B cell (primary cell): Measurements from ENCODE around the gene SLC9A3. TPM values are rescaled to one million over a fixed set of nuclear protein-coding genes. Genes with fewer than 3 reads are reported as not detected.

Experiments
- ATAC-seq: fragments of 200-7000 bp; cut with Tn5 transposase; one replicate; pipeline ENCODE4 v1.10.0; 2021; ENCODE audit warnings: low read depth, mild to moderate bottlenecking, moderate number of reproducible peaks, moderate library complexity
- CTCF ChIA-PET: fragments of 350-600 bp; sonication (Branson Sonifier 250); formaldehyde crosslinking; loops from one replicate; lab custom pipeline; 2021; ENCODE audit warnings: antibody characterized with exemption, inconsistent platforms; lab: Charles Lee
- POLR2A ChIA-PET: fragments of 350-600 bp; sonication (Branson Sonifier 250); formaldehyde crosslinking; loops from one replicate; lab custom pipeline; 2021; ENCODE audit warnings: antibody characterized with exemption; lab: Charles Lee
- DNase-seq: peaks from one replicate; pipeline ENCODE4 v3.0.0; 2013
- H2AFZ ChIP-seq: 2 replicates; pipeline ENCODE4 v1.6.1; 2012; ENCODE audit warnings: mild to moderate bottlenecking, low read depth, low read length; ENCODE audit not compliant: insufficient read depth, poor library complexity, severe bottlenecking
- H3K27ac ChIP-seq, 2 donors: 1 replicate in 1 of 2; 2 replicates in 1 of 2; pipeline ENCODE4 v1.5.1; 2012 to 2013; ENCODE audit warnings: low read length in 2 of 2, mild to moderate bottlenecking in 2 of 2, moderate library complexity in 1 of 2
- H3K27me3 ChIP-seq, 4 experiments: fragments of 200-600 bp in 1 of 4; sonication (generic) in 1 of 4; replicated peaks in 1 of 4; 1 replicate in 2 of 4; 2 replicates in 2 of 4; pipeline versions ENCODE4 v1.6.1 to v1.7.0; 2013 to 2016; ENCODE audit warnings: low read length in 3 of 4, mild to moderate bottlenecking in 2 of 4, mixed read lengths in 1 of 4, moderate library complexity in 1 of 4; ENCODE audit not compliant: insufficient read depth in 4 of 4, control insufficient read depth in 3 of 4; ENCODE audit errors: control extremely low read depth in 1 of 4
- H3K36me3 ChIP-seq, 2 experiments: replicated peaks in 1 of 2; 1 replicate in 1 of 2; 2 replicates in 1 of 2; pipeline versions ENCODE4 v1.6.1 to v1.7.1; 2013; ENCODE audit warnings: low read length in 1 of 2; ENCODE audit not compliant: insufficient read depth in 2 of 2, control insufficient read depth in 1 of 2; ENCODE audit errors: control extremely low read depth in 1 of 2, extremely low read depth in 1 of 2
- H3K4me1 ChIP-seq, 2 donors: fragments of 200-600 bp in 1 of 2; sonication (generic) in 1 of 2; 1 replicate in 1 of 2; 2 replicates in 1 of 2; pipeline versions ENCODE4 v1.5.1 to v1.6.1; 2013 to 2017; ENCODE audit warnings: low read length in 2 of 2; ENCODE audit not compliant: control insufficient read depth in 2 of 2, insufficient read depth in 2 of 2
- H3K4me2 ChIP-seq: replicated peaks from 2 replicates; pipeline ENCODE3; 2012; ENCODE audit warnings: mild to moderate bottlenecking, low read depth, low read length; ENCODE audit not compliant: poor library complexity, severe bottlenecking
- H3K4me3 ChIP-seq, 5 experiments: fragments of 200-600 bp in 1 of 5; sonication (generic) in 1 of 5; 1 replicate in 3 of 5; 2 replicates in 2 of 5; pipeline versions ENCODE4 v1.5.1 to v1.7.0; 2011 to 2016; ENCODE audit warnings: low read length in 4 of 5, mild to moderate bottlenecking in 4 of 5, low read depth in 2 of 5, control low read depth in 1 of 5, moderate library complexity in 1 of 5; ENCODE audit not compliant: insufficient read depth in 1 of 5; ENCODE audit errors: control extremely low read depth in 1 of 5, extremely low read depth in 1 of 5
- H3K79me2 ChIP-seq: fragments of 200-600 bp; sonication (generic); one replicate; pipeline ENCODE4 v1.6.0; 2016; ENCODE audit warnings: low read length; ENCODE audit not compliant: control insufficient read depth, insufficient read depth
- H3K9ac ChIP-seq: fragments of 200-600 bp; sonication (generic); 2 replicates; pipeline ENCODE4 v1.6.1; 2017; ENCODE audit warnings: mild to moderate bottlenecking, low read length, moderate library complexity
- H3K9me3 ChIP-seq, 3 donors: one replicate each; pipeline versions ENCODE4 v1.6.1 to v1.7.1; 2013; ENCODE audit warnings: low read length in 2 of 3; ENCODE audit not compliant: control insufficient read depth in 2 of 3, insufficient read depth in 1 of 3; ENCODE audit errors: control extremely low read depth in 1 of 3
- H4K20me1 ChIP-seq: 2 replicates; pipeline ENCODE4 v1.6.0; 2012; ENCODE audit warnings: mild to moderate bottlenecking, low read length; ENCODE audit not compliant: insufficient read depth, control insufficient read depth, poor library complexity, severe bottlenecking
- H3K27ac Mint-ChIP-seq: one replicate; pipeline ENCODE4 v1.8.0; 2021; ENCODE audit warnings: mixed read lengths
- H3K27me3 Mint-ChIP-seq: one replicate; pipeline ENCODE4 v1.8.0; 2021; ENCODE audit warnings: mixed read lengths
- H3K4me1 Mint-ChIP-seq: one replicate; pipeline ENCODE4 v1.8.0; 2021; ENCODE audit warnings: mixed read lengths
- H3K4me3 Mint-ChIP-seq: one replicate; pipeline ENCODE4 v1.8.0; 2021; ENCODE audit warnings: mixed read lengths
- H3K9me3 Mint-ChIP-seq: one replicate; pipeline ENCODE4 v1.8.0; 2022; ENCODE audit warnings: mixed read lengths; ENCODE audit not compliant: insufficient read depth
- EZH2 ChIP-seq: IDR thresholded peaks from 2 replicates; pipeline ENCODE4 v1.6.1; 2012; ENCODE audit warnings: borderline replicate concordance, low read depth, mild to moderate bottlenecking, moderate library complexity, low read length; ENCODE audit not compliant: insufficient read depth, poor library complexity, severe bottlenecking
- WGBS: methylation state at CpG from one replicate; pipeline ENCODE4 v1.1.5; 2013; ENCODE audit warnings: missing lambda C conversion rate; ENCODE audit not compliant: insufficient coverage; 5-methylcytosine and 5-hydroxymethylcytosine counted together
- intact Hi-C: fragments of 100-400 bp; cut with micrococcal nuclease; formaldehyde crosslinking; loops from one replicate; pipeline ENCODE4 v1.10.0; 2022
- polyA plus RNA-seq: library from polyadenylated mRNA; depleted of rRNA; stranded (reverse); fragments of >200 nt; gene quantifications from 2 replicates; pipeline ENCODE4 v1.2.3, GENCODE V29; 2012
- total RNA-seq, 2 donors: library from RNA; stranded (reverse); fragments of 120-200 nt in 1 of 2; gene quantifications; 1 replicate in 1 of 2; 2 replicates in 1 of 2; pipeline versions ENCODE4 v1.2.3 to v1.2.4, GENCODE V29; 2013 to 2022
- TF ChIP-seq, protein P1 (sequence below): fragments of 200-600 bp; IDR thresholded peaks from one replicate; pipeline ENCODE4 v1.8.0; 2022; ENCODE audit warnings: antibody characterized with exemption, mild to moderate bottlenecking

The SLC9A3 gene
- total and polyA plus RNA-seq, 2 donors (not counting 1 experiment from before 2014, with no cell fraction given): 0.84 to 2.0 TPM

DNA sequence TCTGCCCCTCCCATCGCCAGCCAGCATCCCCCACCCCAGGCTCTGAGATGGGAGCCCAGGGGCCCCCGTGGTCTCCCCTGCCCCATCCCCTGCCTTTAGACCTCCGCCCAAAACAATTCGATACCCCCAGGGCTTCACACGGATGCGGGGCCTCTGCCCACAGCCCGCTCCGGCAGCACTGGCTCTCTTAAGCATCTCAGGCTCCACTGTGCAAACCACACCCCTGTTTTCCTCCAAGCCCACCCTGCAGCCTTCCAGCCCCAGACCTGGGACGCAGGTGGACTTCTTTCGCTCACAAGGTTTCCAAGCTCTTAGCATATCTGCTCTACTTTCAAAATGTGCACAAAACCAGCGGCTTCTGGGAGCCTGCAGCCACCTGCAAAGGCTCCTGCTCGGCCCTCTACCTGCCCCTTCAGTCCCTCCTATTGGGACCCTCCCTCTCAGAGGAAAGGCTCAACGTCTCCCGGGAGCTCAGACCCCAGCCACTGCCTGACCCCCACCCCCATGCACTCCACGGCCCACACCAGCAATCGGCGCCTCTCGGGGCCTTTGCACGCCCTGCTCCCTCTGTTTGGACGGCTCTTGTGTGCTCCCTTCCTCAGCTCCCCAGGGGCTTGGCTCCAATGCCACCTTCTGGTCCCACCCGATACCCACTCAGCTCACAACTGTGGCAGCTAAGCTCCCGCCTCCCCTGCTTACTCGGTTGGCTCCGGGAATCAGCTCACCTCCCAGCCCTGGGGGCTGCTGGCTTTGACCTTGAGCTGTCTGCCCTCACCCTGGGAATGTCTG is 918 bp upstream of the SLC9A3 start:
- no peak overlapping the region for H3K9ac ChIP-seq
- peaks cover 0 to 78% (median 50%) of the 10 kb centered on the region in 4 experiments for H3K27me3 ChIP-seq
- intact Hi-C loops: no loop called here
- no peak overlapping the region for H3K27ac ChIP-seq
- DNase-seq (no peak), ATAC-seq (no peak)
- Mint-ChIP-seq H3K4me1 (peaks cover 42% of the 10 kb centered on the region), H3K4me3 (peak overlapping the region; percentile 64), H3K27me3 (peaks cover 57% of the 10 kb centered on the region), H3K27ac (peak overlapping the region; percentile 54), H3K9me3 (peaks cover 4% of the 10 kb centered on the region)
- peaks cover 8% of the 10 kb centered on the region for H4K20me1 ChIP-seq
- 48% methylated on average over 24 of the region's 24 CpGs for WGBS
- peak overlapping the region; percentile 62 for H3K4me2 ChIP-seq
- TF ChIP-seq, protein P1, sequence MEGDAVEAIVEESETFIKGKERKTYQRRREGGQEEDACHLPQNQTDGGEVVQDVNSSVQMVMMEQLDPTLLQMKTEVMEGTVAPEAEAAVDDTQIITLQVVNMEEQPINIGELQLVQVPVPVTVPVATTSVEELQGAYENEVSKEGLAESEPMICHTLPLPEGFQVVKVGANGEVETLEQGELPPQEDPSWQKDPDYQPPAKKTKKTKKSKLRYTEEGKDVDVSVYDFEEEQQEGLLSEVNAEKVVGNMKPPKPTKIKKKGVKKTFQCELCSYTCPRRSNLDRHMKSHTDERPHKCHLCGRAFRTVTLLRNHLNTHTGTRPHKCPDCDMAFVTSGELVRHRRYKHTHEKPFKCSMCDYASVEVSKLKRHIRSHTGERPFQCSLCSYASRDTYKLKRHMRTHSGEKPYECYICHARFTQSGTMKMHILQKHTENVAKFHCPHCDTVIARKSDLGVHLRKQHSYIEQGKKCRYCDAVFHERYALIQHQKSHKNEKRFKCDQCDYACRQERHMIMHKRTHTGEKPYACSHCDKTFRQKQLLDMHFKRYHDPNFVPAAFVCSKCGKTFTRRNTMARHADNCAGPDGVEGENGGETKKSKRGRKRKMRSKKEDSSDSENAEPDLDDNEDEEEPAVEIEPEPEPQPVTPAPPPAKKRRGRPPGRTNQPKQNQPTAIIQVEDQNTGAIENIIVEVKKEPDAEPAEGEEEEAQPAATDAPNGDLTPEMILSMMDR: no peak
- no peak for TF ChIP-seq EZH2
- no peaks in the 10 kb centered on the region for H3K79me2 ChIP-seq
- ChIA-PET POLR2A (no interaction called here), CTCF (no interaction called here)
- no peaks in the 10 kb centered on the region for H3K36me3 ChIP-seq
- H3K9me3 ChIP-seq: peaks cover 0 to 51% (median 0%) of the 10 kb centered on the region in 3 donors
- no peak overlapping the region for H2AFZ ChIP-seq
- peaks cover 43 to 63% of the 10 kb centered on the region in 2 donors for H3K4me1 ChIP-seq
- H3K4me3 ChIP-seq: no peak overlapping the region
